Measurements from ENCODE around the gene SLC19A1.

The SLC19A1 gene

GRCh38 chr21:45559216-45560105, 17.2 kb upstream of the SLC19A1 start:
- Histone ChIP-seq H2AFZ (ENCODE audit: low read depth, low read length) (no peak overlapping the region), H3K4me1 (ENCODE audit: insufficient read depth, low read length) (peaks cover 3% of the 10 kb centered on the region), H3K36me3 (ENCODE audit: insufficient read depth, low read length) (no peaks in the 10 kb centered on the region), H3K9me3 (ENCODE audit: low read length) (no peaks in the 10 kb centered on the region), H3K4me3 (ENCODE audit: low read length) (no peak overlapping the region), H3K27me3 (ENCODE audit: insufficient read depth, low read length) (peaks cover 13% of the 10 kb centered on the region)

- no peak overlapping the region for H2AFZ ChIP-seq (ENCODE audit: low read depth, low read length)
- H3K9me3 ChIP-seq (ENCODE audit: low read length), result no peaks in the 10 kb centered on the region
- H3K36me3 ChIP-seq (ENCODE audit: insufficient read depth, low read length), result no peaks in the 10 kb centered on the region
- peaks cover 13% of the 10 kb centered on the region for H3K27me3 ChIP-seq (ENCODE audit: insufficient read depth, low read length)
- no peak overlapping the region for H3K4me3 ChIP-seq (ENCODE audit: low read length)
- peaks cover 6% of the 10 kb centered on the region for H3K4me1 ChIP-seq (ENCODE audit: insufficient read depth, low read length)
These were observed 15.9 kb upstream of the SLC19A1 start for GRCh38 chr21:45558044-45558721.

- no peak overlapping the region for H3K4me3 ChIP-seq (ENCODE audit: low read length)
- H3K4me1 ChIP-seq (ENCODE audit: insufficient read depth, low read length), result peaks cover 11% of the 10 kb centered on the region
- no peak overlapping the region for H2AFZ ChIP-seq (ENCODE audit: low read depth, low read length)
- H3K36me3 ChIP-seq (ENCODE audit: insufficient read depth, low read length), result no peaks in the 10 kb centered on the region
- H3K9me3 ChIP-seq (ENCODE audit: low read length), result no peaks in the 10 kb centered on the region
- H3K27me3 ChIP-seq (ENCODE audit: insufficient read depth, low read length), result peaks cover 11% of the 10 kb centered on the region
These were observed 15.4 kb upstream of the SLC19A1 start for GRCh38 chr21:45557616-45558043.

- H3K27me3 ChIP-seq (ENCODE audit: insufficient read depth, low read length), result peaks cover 7% of the 10 kb centered on the region
These were observed 14.7 kb upstream of the SLC19A1 start for GRCh38 chr21:45556645-45557615.

GRCh38 chr21:45556302-45556644, 14.0 kb upstream of the SLC19A1 start:
- Histone ChIP-seq H3K4me3 (ENCODE audit: low read length) (no peak overlapping the region), H3K4me1 (ENCODE audit: insufficient read depth, low read length) (peaks cover 13% of the 10 kb centered on the region), H3K27me3 (ENCODE audit: insufficient read depth, low read length) (peaks cover 7% of the 10 kb centered on the region), H3K9me3 (ENCODE audit: low read length) (no peaks in the 10 kb centered on the region), H2AFZ (ENCODE audit: low read depth, low read length) (no peak overlapping the region), H3K36me3 (ENCODE audit: insufficient read depth, low read length) (no peaks in the 10 kb centered on the region)

More at GRCh38 chr21:45556645-45557615, 14.7 kb upstream of the SLC19A1 start:
- Histone ChIP-seq H2AFZ (ENCODE audit: low read depth, low read length) (no peak overlapping the region), H3K4me1 (ENCODE audit: insufficient read depth, low read length) (peaks cover 11% of the 10 kb centered on the region), H3K9me3 (ENCODE audit: low read length) (no peaks in the 10 kb centered on the region), H3K36me3 (ENCODE audit: insufficient read depth, low read length) (no peaks in the 10 kb centered on the region), H3K4me3 (ENCODE audit: low read length) (no peak overlapping the region)

- Histone ChIP-seq H2AFZ (ENCODE audit: low read depth, low read length) (no peak overlapping the region), H3K27me3 (ENCODE audit: insufficient read depth, low read length) (peaks cover 7% of the 10 kb centered on the region), H3K4me3 (ENCODE audit: low read length) (peak overlapping the region; percentile 35), H3K36me3 (ENCODE audit: insufficient read depth, low read length) (no peaks in the 10 kb centered on the region), H3K9me3 (ENCODE audit: low read length) (no peaks in the 10 kb centered on the region), H3K4me1 (ENCODE audit: insufficient read depth, low read length) (peaks cover 13% of the 10 kb centered on the region)
These were observed 13.5 kb upstream of the SLC19A1 start for GRCh38 chr21:45555557-45556301.

- Histone ChIP-seq H3K9me3 (ENCODE audit: low read length) (no peaks in the 10 kb centered on the region), H3K4me1 (ENCODE audit: insufficient read depth, low read length) (peaks cover 18% of the 10 kb centered on the region), H2AFZ (ENCODE audit: low read depth, low read length) (no peak overlapping the region), H3K27me3 (ENCODE audit: insufficient read depth, low read length) (peaks cover 7% of the 10 kb centered on the region), H3K36me3 (ENCODE audit: insufficient read depth, low read length) (no peaks in the 10 kb centered on the region), H3K4me3 (ENCODE audit: low read length) (no peak overlapping the region)
These were observed 13.0 kb upstream of the SLC19A1 start for GRCh38 chr21:45555251-45555556.

- Histone ChIP-seq H3K4me3 (ENCODE audit: low read length) (peak overlapping the region; percentile 46), H2AFZ (ENCODE audit: low read depth, low read length) (peak overlapping the region; percentile 20), H3K36me3 (ENCODE audit: insufficient read depth, low read length) (no peaks in the 10 kb centered on the region), H3K4me1 (ENCODE audit: insufficient read depth, low read length) (peaks cover 18% of the 10 kb centered on the region), H3K9me3 (ENCODE audit: low read length) (no peaks in the 10 kb centered on the region), H3K27me3 (ENCODE audit: insufficient read depth, low read length) (peaks cover 7% of the 10 kb centered on the region)
These were observed 12.4 kb upstream of the SLC19A1 start for GRCh38 chr21:45554477-45555175.

GRCh38 chr21:45552696-45553391, 10.6 kb upstream of the SLC19A1 start:
- no peaks in the 10 kb centered on the region for H3K9me3 ChIP-seq (ENCODE audit: low read length)
- H3K4me1 ChIP-seq (ENCODE audit: insufficient read depth, low read length), result peaks cover 18% of the 10 kb centered on the region
- H2AFZ ChIP-seq (ENCODE audit: low read depth, low read length), result no peak overlapping the region
- no peaks in the 10 kb centered on the region for H3K36me3 ChIP-seq (ENCODE audit: insufficient read depth, low read length)
- H3K27me3 ChIP-seq (ENCODE audit: insufficient read depth, low read length), result peaks cover 4% of the 10 kb centered on the region
- H3K4me3 ChIP-seq (ENCODE audit: low read length), result no peak overlapping the region

- Histone ChIP-seq H3K27me3 (ENCODE audit: insufficient read depth, low read length) (peaks cover 6% of the 10 kb centered on the region), H3K4me1 (ENCODE audit: insufficient read depth, low read length) (peaks cover 18% of the 10 kb centered on the region), H3K4me3 (ENCODE audit: low read length) (no peak overlapping the region), H3K9me3 (ENCODE audit: low read length) (no peaks in the 10 kb centered on the region), H3K36me3 (ENCODE audit: insufficient read depth, low read length) (no peaks in the 10 kb centered on the region), H2AFZ (ENCODE audit: low read depth, low read length) (no peak overlapping the region)
These were observed 9.8 kb upstream of the SLC19A1 start for GRCh38 chr21:45551783-45552695.

GRCh38 chr21:45551316-45551715, 9.1 kb upstream of the SLC19A1 start:
- Histone ChIP-seq H3K4me3 (ENCODE audit: low read length) (no peak overlapping the region), H3K36me3 (ENCODE audit: insufficient read depth, low read length) (no peaks in the 10 kb centered on the region), H3K9me3 (ENCODE audit: low read length) (no peaks in the 10 kb centered on the region), H3K27me3 (ENCODE audit: insufficient read depth, low read length) (peaks cover 2% of the 10 kb centered on the region), H2AFZ (ENCODE audit: low read depth, low read length) (no peak overlapping the region), H3K4me1 (ENCODE audit: insufficient read depth, low read length) (peaks cover 18% of the 10 kb centered on the region)

Measured in neuron (in vitro differentiated cells).